HG03045 (cell line): Measurements from ENCODE around the gene FGF1.
"Not testable (repeated sequence)": the region's sequence is repeated elsewhere in the genome, so short reads cannot be mapped to it uniquely, and the experiment has no call there.

Experiments
- ATAC-seq: cut with Tn5 transposase; IDR thresholded peaks from one replicate; pipeline ENCODE4 v1.9.1; 2021; ENCODE audit warnings: mild to moderate bottlenecking, moderate library complexity; ENCODE audit not compliant: unreplicated experiment

Gene FGF1

DNA sequence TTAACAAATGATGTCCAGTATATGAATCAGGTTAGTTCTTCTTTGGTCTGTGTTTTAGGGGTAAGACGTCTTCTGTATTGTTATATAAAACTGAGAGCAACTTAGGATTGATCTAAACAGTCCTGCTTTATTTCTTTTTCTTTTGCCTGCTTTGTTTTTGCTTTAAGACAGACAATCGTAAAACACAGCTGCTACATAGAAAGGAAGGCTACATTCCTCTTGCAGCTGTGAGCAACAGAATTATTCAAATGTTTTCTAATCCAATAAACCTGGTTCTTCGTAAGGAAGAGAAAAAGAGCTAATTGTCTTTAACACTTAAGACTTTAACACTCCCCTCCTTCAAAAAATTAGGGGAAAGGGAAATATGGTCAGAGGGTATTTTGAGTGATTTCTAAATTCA lies 14.6 kb downstream of the FGF1 start:
- ATAC-seq, result no peak

DNA sequence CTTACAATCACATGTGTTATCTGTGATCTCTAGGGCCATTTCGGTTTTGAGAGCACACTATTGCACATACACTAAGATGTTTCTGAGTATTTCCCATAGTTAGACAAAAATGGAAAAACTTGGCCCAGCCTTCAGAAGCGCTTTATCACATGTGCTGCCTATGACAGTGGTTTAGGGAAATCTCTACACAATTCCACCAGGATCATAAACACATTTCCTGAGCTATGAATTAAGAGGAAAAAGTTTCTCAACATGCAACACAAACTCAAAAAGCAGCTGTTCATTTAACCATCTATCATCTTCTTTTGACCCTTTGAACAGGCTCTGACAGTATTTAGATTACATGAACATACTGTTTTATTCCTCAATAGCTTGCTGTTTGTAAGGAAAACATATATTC lies 15.1 kb downstream of the FGF1 start:
- ATAC-seq, result no peak

DNA sequence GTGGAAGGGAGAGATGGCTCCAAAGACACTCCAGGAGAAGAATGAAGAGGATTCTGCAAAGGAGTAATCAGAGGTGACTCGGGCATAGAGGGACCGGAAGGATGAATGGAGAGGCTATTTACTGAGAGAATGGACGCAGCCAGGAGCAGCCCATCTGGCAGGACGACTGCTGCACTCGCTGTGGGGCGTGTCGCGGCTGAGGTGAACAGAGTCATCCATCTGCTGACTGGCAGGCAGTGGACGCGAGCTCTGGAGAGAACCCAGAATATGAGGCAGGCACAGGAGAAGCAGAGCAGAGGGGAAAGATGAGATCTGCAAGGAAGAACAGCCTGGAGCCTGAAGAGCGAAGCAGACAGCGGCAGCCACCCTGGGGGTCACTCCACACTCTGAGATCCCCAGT lies 16.4 kb downstream of the FGF1 start:
- ATAC-seq, result no peak

DNA sequence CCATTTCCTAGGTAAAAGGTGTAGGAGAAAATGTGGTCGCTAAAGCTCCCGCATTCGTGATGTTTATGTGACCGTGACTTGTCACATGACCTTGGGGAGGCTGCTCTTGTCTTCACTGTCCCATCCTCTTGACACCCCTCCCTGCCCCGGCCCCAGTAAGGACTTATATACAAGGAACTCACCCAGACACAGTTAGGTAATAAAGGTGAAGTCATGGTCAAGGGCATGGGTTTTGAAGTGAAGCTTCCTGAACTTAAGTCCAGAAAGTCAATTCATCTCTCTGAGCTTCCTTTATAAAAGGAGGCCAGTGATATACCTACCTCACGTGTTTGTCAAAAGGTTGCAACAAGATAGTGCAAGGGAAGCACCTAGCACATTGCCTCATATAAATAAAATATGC lies 17.6 kb downstream of the FGF1 start:
- ATAC-seq, result no peak

DNA sequence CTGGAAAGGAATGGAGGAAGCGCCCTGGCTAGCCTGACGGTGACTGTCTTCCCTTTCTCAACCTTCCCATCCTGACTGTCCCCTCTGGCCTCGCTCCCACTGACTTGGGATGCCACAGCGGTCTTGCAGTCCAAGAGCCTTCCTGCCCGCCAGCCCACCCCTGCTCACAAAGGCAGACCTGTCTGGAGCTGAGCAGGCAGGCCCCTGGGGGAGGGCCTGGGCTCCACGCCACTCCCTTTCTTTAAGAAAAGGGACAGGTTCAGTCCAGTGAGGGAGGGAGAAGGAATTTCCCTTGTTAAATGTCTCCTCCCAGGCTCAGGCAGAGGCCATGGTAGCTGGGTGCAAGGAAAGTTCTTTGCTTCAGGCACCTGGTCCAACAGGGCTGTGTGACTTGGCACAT lies 18.1 kb downstream of the FGF1 start:
- no peak for ATAC-seq

DNA sequence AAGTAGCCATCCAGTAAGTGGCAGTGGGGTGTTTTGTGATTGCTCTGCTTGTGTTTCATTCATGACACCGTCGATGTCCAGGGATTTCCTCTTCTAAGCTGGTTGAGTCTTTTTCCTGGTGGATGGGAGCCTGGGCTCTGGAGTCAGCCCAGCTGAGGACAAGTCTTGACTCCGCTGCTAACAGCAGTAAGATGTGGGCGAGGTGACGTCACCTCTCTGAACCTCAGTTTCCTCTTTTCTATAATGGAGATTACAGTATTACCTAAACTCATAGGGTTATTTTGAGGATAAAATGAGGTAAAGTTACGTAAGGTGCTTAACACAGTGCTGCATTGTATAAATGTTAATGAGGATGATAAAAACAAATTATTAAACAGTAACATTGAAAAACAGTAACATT lies 21.3 kb downstream of the FGF1 start:
- no peak for ATAC-seq

DNA sequence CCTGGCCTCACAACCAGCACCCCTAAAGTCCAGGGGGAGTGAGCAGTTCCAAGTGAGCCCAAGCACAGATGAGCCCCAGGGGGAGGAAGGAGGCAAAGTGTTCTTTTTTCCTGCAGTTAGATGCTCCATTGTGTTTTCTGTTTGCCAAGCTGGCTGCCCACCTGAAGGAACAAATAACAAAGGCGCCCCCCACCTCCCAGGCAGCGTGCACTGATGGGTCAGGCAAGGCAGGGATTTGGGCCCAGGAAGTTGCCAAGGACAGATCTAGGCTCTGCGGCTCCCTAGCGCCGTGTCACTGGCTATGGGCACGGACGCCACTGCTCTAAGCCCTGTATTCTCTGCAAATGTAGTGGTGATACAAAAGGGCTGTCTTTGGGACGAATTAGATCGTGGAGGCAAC lies 21.8 kb downstream of the FGF1 start:
- ATAC-seq, result no peak

DNA sequence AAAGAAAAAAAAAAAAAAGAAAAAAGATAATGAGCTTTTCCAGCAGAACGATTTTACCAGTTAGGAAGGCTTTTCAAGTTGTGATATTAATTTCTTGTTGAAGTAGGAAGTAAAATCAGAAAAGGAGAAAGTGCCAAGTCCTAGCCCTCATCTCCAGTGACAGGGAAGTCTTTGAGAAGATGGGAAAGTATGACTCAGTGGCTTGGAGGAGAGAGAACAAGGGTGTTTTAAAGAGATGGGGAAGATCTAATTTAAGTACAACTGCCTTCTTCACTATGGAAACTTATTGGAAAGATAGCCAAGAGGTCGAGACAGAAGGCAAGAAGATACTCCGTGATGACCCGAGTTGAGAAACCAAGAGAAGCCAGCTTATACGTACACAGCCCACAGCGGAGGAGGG lies 22.6 kb downstream of the FGF1 start:
- ATAC-seq, result no peak

DNA sequence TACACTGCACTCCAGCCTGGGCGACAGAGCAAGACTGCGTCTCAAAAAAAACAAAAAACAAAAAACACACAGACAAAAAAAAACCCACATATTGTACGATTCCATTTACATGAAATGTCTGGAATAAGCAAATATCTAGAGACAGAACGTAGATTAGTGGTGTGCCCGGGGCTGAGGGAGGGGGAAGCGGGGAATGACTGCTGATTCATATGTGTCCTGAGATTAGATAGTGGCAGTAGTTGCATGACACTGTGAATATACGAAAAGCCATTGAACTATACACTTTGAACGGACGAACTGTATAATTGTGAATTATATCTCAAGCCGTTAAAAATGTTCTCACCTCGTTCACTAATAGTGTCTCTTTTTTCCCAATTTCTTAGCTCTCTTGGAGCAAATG lies 23.9 kb downstream of the FGF1 start:
- ATAC-seq, result no peak

DNA sequence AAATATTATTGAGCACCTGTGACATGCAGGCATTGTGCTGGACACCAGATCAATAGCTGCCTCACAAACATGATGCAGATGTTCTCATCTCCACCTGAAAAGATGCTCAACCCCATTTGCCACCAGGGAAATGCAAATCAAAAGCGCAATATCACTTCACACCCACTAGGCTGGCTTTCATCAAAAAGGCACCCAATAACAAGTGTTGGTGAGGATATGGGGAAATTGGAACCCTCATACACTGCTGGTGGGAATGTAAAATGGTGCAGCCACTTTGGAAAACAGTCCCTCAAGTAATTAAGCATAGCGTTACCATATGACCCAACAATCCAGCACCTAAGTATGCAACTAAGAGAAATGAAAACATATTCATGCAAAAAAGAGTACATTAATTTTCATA lies 24.7 kb downstream of the FGF1 start:
- ATAC-seq, result no peak

DNA sequence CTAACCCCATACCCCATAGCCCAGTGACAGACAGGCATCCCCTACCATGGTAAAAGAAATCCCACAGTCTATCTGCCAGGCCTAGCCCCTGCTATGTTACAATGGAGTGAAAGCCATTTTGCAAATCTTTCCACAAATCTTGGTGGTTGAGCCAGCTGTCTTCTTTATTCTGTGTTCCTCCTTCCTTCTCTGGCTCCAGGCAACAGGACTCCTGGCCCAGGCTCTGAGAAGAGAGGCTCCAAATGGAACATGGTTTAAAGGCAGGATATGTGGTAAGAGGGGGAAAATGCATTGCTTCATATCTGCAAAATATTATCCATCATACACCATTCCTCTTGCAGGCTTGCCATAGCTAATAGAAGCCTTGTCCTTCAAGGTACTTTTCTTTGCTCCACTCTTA lies 25.2 kb downstream of the FGF1 start:
- no peak for ATAC-seq

DNA sequence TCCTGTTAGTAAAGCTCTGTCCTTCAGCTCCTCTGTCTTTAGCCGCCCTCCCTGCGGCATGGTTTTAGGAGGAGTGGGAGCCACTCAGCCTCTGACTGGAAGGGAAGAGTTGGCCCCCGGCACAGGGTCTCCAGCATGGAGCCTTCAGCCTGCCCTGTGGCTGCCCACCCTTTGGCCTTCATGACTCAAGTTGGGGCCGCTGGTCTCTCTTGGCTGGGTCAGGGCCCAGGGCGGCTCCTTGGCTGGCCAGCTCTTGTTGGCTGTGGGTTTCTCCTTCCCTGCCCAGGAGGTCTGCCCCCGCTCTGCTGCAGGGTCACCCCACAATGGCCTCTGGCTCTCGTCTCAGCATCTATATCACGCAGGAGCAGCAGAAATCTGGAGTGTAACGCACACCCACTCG lies 25.7 kb downstream of the FGF1 start:
- no peak for ATAC-seq

DNA sequence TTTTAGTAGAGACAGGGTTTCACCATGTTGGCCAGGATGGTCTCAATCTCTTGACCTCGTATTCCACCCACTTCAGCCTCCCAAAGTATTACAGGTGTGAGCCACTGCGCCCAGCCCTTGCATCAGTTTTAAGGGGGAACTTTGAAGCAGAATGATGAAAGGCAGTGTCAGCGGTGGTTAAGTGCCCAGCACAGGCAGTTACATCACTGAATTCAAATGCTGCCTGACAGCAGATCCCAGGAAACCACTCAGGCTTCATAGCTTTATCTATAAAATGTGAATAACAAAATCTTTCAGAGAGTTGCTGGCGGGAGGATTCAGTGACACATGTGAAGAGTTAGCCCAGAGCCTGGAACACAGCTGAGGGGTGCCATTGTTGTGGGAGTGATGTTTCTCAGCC lies 26.5 kb downstream of the FGF1 start:
- no peak for ATAC-seq

DNA sequence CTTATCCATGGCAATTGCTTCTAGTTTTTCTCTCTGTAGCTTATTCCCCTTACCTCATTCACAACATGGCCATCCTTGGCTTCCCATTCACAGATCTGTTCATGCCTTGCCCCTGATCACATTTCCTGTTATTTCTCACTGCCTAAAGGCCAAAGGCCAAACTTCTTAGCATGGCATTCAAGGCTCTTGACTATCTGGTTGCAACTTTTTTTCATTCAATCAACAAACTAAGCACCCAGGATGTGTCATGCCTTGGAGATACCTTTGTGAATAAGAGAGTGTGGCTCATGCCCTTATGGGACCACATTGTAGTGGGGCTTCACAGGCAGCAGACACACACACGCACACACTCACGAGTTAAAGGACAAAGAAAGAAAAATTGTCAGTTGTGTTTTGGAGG lies 27.6 kb downstream of the FGF1 start:
- ATAC-seq, result no peak

DNA sequence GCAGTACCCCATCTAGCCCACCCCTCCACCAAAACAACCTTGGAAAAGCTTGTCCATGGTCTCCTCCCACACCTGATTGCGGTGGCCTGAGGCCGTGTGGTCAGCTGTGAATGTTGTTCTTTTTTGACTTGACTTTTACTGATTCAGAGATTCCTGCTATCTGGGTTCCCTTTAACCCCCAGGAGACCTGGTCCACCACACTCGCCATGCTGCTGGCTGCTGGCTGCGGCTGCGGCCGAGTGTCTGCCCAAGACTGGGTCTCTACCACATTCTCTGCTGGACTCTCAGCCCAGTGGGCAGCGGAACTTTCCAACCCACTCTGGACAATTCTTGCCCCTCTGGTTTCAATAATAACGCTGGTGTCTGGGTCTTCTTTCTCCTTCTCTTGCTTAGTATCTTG lies 28.4 kb downstream of the FGF1 start:
- no peak for ATAC-seq

DNA sequence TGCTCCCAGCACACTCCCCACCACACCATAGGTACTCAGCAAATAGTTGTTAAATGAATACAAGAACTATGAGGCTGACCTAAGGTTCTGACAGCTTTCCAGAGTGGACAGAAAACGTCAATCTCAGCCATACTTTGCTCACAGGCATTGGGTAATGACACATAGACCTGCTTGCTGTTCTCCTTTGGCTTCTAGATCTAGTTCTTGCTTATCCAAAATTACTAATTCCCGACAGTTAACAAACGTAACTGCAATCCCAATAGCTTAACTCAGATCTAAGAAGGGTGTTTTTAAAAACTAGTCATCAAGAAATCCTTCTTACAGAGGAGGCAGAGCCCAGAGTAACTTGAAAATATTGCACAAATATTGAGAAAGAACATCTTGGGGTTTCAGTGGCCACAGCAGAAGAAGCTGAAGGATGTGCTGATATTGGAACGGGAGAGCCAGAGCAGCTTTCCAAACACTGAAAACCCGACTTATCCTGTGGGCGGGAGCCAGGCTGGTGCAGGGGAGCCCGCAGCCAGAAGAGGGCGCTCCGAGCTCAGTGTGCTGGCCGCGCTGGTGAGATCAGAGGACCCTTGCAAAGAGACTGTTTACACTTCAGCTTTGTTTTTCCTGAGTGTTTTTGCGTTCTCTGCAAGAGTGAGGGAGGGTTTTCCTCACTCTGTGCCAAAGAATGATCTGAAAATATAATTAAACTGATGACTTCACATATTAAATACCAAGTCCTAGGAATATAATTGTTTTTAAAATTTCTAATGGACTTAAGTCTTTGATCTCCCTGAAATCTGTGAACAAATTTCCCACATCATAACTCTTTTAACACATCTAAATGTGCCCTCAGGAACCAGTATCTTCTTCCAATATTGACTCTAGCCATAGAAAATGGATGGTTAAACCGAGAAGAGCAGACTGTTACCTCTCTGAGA lies 30.3 kb downstream of the FGF1 start:
- peak; percentile 62 for ATAC-seq

DNA sequence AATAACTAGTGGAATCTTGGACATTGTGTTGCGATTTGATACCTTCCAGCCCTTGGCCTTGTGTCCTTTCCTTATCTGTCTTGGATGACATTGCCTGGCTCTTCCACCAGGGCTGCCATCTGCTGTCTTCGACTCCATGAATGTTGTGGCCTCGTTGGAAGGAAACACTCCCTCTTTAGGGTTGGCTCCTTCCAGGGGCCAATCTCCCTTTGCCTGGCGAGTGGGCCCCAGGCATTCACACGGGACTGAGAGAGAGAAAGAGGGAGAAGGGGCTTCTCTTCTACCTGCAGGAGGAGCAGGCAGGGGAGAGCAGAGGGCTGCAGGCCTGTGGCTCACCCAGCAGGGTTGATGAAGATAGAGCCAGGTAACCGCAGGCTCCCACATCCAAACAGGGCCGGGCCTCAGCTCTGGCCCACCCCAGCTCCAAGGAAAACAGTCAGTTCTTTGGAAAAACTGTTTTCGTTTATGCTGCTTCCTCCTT lies 31.3 kb downstream of the FGF1 start:
- ATAC-seq, result no peak

DNA sequence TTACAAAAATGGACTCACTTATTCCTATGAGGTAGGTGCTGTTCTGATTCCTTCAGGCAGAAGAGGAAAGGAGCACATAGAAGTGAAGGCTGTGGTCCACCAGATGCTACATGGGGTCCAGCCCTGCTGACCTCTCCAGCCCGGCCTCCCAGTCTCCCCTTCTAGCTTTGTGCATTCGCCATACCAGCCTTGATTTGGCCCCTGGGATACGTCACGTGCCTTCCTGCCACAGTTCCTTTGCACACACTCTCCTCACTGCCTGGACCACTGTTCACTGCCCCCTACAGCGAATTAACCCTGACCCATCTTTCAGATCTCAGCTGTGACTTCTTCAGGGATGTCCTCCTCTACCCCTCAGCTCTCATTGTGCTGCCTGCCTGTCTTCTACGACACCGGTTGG lies 32.6 kb downstream of the FGF1 start:
- ATAC-seq, result no peak

DNA sequence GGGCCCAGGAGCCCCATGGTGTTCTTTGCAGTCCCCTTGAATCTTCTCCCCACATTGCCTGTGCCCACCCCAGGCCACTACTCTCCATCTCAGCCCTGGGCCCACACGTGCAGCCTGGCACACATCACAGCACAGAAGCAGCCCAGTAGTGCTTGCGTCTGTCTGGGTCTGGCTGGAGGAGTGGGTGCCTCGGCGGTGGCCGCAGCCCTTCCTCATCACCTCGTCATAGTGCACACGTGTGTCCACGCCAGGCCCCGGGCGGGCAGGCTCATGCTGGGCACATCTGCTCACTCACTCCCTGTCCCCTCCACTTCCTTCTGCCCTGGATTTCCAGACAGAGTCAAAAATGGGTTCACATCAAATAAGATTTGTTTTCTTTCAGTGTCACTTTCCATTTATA lies 33.3 kb downstream of the FGF1 start:
- ATAC-seq, result no peak

DNA sequence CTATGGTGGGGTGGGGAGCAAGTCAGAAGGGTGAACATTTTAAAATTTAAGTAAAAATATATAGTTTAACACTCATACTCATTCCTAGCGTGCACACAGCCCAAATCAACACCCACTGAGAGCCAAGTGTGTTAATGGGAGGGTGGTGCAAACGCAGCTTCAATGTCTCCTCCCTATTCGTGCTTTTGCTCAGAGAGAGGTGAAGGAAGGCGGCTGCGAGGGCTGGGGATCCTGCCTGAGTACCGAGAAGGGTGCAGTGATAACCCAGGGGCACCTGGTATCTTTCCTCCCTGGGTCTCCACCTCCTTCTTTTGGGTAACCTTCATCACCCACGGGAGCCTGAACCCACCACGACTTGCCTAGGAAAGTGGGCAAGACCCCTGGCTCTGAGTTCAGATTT lies 35.0 kb downstream of the FGF1 start:
- ATAC-seq, result no peak

DNA sequence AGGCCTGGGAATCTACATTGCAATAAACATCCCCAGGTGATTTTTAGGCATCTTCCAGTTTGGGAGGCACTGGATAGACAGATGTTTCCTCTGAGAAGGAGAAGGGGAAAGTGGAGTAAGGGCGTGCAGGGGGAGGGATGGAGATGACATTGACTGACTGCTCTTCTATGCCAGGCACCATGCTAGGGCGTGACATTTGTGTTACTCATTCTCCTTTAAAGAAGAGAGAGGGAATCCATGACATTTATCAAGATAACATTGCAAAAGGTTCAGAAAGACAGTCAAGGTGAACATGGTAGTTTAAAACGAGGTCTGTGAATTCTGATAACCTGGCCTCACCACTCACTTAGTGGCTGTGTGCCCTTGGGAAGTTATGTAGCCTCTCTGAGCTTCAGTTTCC lies 35.8 kb downstream of the FGF1 start:
- no peak for ATAC-seq

DNA sequence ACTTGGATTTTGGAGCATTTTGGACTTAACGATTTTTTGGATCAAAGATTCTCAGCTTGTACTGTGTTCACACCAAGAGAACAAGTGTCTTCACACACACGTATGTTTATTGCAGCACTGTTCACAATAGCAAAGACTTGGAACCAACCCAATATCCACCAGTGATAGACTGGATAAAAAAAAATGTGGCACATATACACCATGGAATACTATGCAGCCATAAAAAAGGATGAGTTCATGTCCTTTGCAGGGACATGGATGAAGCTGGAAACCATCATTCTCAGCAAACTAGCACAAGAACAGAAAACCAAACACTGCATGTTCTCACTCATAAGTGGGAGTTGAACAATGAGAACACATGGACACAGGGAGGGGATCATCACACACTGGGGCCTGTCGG lies 37.8 kb downstream of the FGF1 start:
- ATAC-seq, result not testable (repeated sequence)

DNA sequence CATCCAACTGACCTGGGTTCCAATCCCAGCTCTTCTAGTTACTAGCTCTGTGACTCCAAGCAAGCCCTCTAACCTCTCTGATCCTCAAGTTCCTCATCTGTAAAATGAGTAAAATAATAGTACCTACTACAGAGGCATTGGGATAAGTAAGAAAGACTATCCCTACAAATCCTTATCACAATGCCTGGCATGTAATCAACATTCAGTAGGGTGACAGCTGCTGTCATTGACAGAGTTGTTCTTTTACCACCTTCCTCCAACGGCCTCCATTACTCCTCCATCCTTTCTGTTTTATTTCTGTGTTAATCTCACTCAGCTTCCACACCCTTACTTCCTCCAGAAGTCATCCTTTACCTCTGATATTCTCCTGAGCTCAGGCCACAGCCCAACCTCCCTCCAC lies 40.4 kb downstream of the FGF1 start:
- ATAC-seq, result no peak
